GM19438 (cell line): ENCODE results near the gene MS4A3.
"Not testable (repeated sequence)": the region's sequence is repeated elsewhere in the genome, so short reads cannot be mapped to it uniquely, and the experiment has no call there.

Source experiments
- ATAC-seq: cut with Tn5 transposase; IDR thresholded peaks from one replicate; pipeline ENCODE4 v1.9.1; 2021; ENCODE audit warnings: low read depth; ENCODE audit not compliant: unreplicated experiment

Gene MS4A3

GRCh38 chr11:60056349-60056969 is at the start of gene MS4A3:
Gene MS4A3, plus strand, starts transcription at chr11:60056665. Its CDS starts 4,496 bp downstream, at chr11:60061161.
- no peak for ATAC-seq

- no peak for ATAC-seq
These were observed 39.6 kb upstream of the MS4A3 start, which contains the start of gene OOSP4B for GRCh38 chr11:60016881-60017280. Gene OOSP4B, plus strand, starts transcription at chr11:60017181.

- no peak for ATAC-seq
These were observed 38.4 kb upstream of the MS4A3 start for GRCh38 chr11:60018058-60018457.

GRCh38 chr11:60020376-60020775 is 36.1 kb upstream of the MS4A3 start:
- not testable (repeated sequence) for ATAC-seq

- ATAC-seq, result no peak
These were observed 27.3 kb upstream of the MS4A3 start for GRCh38 chr11:60029015-60029632.

GRCh38 chr11:60040109-60040508 is 16.4 kb upstream of the MS4A3 start, which contains the start of gene OOSP2:
Gene OOSP2, plus strand, starts transcription at chr11:60040409. Its CDS starts 51 bp downstream, at chr11:60040460.
- no peak for ATAC-seq

GRCh38 chr11:60050422-60050821 is 6.0 kb upstream of the MS4A3 start:
- not testable (repeated sequence) for ATAC-seq

- ATAC-seq, result not testable (repeated sequence)
These were observed 5.6 kb upstream of the MS4A3 start for GRCh38 chr11:60050839-60051238.

GRCh38 chr11:60059052-60059451 is 2.6 kb downstream of the MS4A3 start:
- no peak for ATAC-seq

GRCh38 chr11:60059521-60060240 is 3.2 kb downstream of the MS4A3 start:
- ATAC-seq, result no peak

GRCh38 chr11:60064111-60064510 is 7.6 kb downstream of the MS4A3 start:
- ATAC-seq, result no peak

- no peak for ATAC-seq
These were observed 9.3 kb downstream of the MS4A3 start for GRCh38 chr11:60065801-60066200.

GRCh38 chr11:60069450-60069849 is 13.0 kb downstream of the MS4A3 start:
- ATAC-seq, result no peak

GRCh38 chr11:60071644-60072043 is 15.2 kb downstream of the MS4A3 start:
- ATAC-seq, result not testable (repeated sequence)

GRCh38 chr11:60077216-60077817 is 20.9 kb downstream of the MS4A3 start:
- ATAC-seq, result no peak

GRCh38 chr11:60077981-60078380 is 21.5 kb downstream of the MS4A3 start:
- ATAC-seq, result no peak

- no peak for ATAC-seq
These were observed 22.3 kb downstream of the MS4A3 start for GRCh38 chr11:60078745-60079144.

GRCh38 chr11:60080535-60080934 is 24.1 kb downstream of the MS4A3 start:
- ATAC-seq, result no peak

- ATAC-seq, result no peak
These were observed 28.3 kb downstream of the MS4A3 start for GRCh38 chr11:60084631-60085273.

- ATAC-seq, result no peak
These were observed 29.4 kb downstream of the MS4A3 start for GRCh38 chr11:60085909-60086308.

GRCh38 chr11:60087239-60087638 is 30.8 kb downstream of the MS4A3 start:
- no peak for ATAC-seq
